Smooth muscle cell of bladder (primary cell): ENCODE results near the gene PPARD. TPM values are rescaled to one million over a fixed set of nuclear protein-coding genes. Genes with fewer than 3 reads are reported as not detected.

Experiments used
- total RNA-seq: library from RNA; depleted of rRNA; stranded (reverse); fragments of >200 nt; gene quantifications from 2 replicates; pipeline ENCODE4 v1.2.3, GENCODE V29; 2014

The PPARD gene
- total RNA-seq = 8.7 and 9.1 TPM in 2 replicates

DNA sequence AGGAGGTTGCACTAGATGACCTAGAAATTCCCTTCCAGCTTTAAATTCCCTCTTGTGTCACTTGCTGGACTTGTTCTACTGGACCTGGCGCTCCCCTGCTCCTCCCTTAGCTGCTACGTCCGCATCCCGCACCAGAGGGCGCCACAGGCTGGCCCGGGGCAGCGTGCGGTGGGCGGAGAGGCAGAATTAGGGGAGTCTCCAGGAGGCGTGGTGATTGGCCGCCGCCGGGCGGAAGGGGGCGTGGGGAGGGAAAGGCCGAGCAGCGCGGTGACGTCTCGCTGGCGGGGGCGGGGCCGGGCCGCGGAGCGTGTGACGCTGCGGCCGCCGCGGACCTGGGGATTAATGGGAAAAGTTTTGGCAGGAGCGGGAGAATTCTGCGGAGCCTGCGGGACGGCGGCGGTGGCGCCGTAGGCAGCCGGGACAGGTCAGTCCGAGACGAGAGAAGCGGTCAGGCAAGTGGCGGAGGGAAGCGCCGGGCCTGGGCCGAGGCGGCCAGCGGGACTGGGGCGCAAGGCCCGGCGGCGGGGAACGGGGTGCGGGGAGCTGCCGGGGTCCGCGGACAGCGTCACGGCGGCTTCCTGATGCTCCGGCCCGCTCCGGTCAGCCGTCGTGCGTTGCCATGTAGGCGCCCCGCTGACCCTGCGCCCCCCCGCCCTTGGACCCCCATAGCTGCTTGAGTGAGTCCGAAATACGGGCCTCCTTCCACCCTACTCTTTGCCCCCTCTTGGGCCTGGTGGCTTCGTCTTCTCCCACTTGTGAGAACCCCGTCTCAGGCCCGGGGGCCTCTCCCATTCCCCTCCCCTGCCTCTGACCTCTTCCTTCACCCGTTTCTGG is at the start of gene PPARD:
TSS of gene PPARD (plus strand) at position 301 of the 834 bp plus-strand sequence. CDS start 68,530 bp downstream, outside the sequence.

DNA sequence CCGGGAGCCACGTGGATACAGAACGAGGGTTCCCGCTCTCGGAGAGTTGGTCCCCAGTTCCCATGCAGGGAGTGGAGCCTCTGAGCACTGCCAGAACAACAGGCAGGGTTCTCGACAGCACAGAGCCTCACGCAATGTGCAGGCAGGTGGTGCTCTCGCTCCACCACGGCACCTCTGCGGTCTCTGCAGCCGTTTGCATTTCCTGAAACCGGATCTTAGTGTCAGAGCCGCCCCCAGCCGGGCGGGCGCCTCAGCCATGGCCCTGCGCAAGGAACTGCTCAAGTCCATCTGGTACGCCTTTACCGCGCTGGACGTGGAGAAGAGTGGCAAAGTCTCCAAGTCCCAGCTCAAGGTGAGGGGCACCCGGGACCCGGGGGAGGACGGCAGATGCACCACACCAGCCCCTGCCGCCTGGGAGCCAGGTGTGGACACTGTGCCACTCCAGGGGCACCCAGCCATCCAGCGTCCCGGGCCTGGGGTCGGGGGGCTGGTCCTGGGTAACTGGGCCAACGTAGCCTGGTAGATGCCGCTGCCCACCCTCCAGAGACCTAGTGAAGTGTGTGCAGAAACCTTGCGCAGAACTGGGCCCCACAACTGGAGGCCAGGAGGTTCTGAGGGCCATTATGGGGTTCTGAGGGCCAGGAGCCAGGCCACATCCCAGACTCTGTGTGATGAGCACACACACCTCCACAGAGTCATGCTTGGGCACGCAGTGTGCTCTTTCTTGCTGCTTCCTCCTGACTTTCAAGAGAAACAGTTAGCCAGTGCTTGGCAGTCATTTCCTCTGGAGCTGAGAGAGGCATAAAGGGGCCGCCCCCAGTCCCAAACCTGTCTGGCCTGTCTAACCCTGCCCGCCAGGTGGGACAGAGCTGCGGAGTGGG is 44.5 kb upstream of the PPARD start, which contains the start of gene DEF6:
TSS of gene DEF6 (plus strand) at position 218 of the 881 bp plus-strand sequence. CDS start at position 257, 39 bp downstream.

DNA sequence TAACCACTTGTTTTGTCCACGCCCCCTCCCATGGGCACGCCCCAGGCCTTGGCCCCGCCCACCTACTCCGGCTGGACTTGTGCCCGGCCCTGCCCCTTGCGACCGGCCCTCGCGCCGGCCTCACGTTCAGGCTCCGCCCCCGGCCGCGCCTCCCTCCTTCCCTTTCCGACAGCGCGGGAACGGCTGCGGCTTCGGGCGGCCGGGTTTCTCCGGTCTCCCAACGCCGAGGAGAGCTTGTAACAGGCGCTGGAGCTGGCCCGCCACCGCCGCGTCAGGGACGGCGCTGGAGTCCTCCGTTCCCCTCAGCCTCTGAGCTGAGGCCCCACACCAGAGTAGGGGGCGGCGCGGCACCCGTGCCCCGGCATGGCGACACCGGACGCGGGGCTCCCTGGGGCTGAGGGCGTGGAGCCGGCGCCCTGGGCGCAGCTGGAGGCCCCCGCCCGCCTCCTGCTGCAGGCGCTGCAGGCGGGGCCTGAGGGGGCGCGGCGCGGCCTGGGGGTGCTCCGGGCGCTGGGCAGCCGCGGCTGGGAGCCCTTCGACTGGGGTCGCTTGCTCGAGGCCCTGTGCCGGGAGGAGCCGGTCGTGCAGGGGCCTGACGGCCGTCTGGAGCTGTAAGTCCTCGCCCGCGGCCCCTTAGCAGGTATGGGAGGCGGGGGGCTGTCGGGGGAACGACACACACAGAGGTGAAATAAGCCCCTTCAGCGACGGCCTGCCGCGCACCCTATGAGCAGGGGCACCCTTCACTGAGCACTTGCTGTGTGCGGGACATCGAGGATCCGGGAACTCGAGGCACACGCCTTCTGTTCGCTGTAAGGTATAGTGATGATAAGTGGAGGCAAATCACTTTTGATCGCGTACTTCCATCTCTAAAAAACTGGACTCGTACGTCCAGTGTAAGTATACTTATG is 110.1 kb downstream of the PPARD start, which contains the start of gene FANCE:
TSS of gene FANCE (plus strand) at position 156 of the 908 bp plus-strand sequence. CDS start at position 364, 208 bp downstream.

DNA sequence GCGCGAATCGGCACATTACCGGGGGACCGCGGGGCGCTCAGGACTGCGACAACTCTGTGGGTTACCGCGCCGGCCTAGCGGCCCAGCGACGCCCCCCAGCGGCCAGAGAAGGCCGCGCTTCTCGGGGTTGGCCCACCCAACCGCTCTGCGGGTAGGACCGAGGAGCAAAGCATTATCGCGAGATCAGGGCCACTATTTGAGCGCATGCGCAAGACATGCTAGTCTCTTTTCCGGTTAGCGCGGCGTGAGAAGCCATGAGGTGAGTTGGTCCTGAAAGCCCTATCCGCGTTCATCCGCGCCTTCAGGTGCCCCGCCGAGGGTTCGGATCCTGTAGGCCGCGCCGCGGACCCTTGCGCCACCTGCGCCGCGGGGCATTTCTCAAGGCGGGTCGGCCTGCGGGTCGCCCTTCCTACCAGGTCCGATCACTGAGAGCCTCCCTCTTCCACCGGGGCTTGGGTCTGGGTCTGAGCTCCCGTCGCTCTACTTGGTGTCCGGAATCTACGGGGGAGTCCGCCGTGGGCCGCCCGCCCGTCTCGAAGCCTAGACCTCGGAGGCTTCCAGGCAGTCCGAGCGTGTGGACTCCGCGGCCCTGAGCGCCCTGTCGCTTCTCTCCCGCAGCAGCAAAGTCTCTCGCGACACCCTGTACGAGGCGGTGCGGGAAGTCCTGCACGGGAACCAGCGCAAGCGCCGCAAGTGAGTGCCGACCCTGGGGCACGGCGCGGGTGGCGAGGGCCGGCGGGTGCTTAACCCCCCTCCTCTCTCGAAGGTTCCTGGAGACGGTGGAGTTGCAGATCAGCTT is 126.0 kb downstream of the PPARD start, which contains the start of gene RPL10A:
TSS of gene RPL10A (plus strand) at position 221 of the 799 bp plus-strand sequence. CDS start at position 255, 34 bp downstream.

Other genes starting within 250 kb of the PPARD start
- gene TCP11, start 201.2 kb upstream of the PPARD start, total RNA-seq = 0.14 TPM in 1 of 2 replicates, not detected in the other
- 1.7 and 1.8 TPM in 2 replicates for gene SCUBE3, start 128.6 kb upstream of the PPARD start, total RNA-seq
- 17.2 and 17.5 TPM in 2 replicates for gene ZNF76, start 82.8 kb upstream of the PPARD start, total RNA-seq
- gene DEF6, start 44.7 kb upstream of the PPARD start, total RNA-seq = 0.83 and 1.3 TPM in 2 replicates
- 2.8 and 3.7 TPM in 2 replicates for gene FANCE, start 109.8 kb downstream of the PPARD start, total RNA-seq
- 2,520 and 2,942 TPM in 2 replicates for gene RPL10A, start 125.8 kb downstream of the PPARD start, total RNA-seq
- gene TEAD3, start 154.5 kb downstream of the PPARD start, total RNA-seq = 5.4 and 6.8 TPM in 2 replicates
- not detected in 2 replicates for gene TULP1, start 170.3 kb downstream of the PPARD start, total RNA-seq